ENCODE data around the gene OSER1. TPM values are rescaled to one million over a fixed set of nuclear protein-coding genes. Genes with fewer than 3 reads are reported as not detected.

Gene OSER1
- total and polyA plus RNA-seq, 3 donors from 2014 or later: 79.0 to 195 (median 80.4) TPM

DNA sequence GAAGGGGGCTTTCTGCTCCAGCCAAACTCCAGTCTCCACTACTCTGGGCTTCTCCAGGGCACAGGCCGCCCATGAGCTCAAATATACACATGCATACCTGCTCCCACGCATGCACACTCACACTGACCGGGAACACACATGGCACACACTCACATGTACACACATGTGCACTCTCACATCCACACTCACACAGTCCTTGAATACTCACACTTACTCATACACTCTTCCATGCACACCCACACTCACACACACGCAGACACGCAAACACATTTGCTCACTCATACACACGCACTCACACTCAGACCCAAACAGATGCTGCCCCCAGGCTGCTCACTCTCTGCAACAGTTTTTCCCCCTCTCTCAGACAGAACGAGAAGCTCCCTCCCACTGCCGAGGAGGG lies 43.5 kb upstream of the OSER1 start:
- 86 to 93% methylated on average over 8 of the region's 8 CpGs for WGBS, 2 donors
- H3K4me1 ChIP-seq: no peaks in the 10 kb centered on the region
- no peak for DNase-seq
- no peaks in the 10 kb centered on the region for H3K36me3 ChIP-seq (ENCODE audit: low read depth, missing control alignments)
- no peak overlapping the region for H3K4me3 ChIP-seq
- no peak for TF ChIP-seq POLR2A (IDR thresholded peaks at IDR 0.05)
- TF ChIP-seq, protein P1, sequence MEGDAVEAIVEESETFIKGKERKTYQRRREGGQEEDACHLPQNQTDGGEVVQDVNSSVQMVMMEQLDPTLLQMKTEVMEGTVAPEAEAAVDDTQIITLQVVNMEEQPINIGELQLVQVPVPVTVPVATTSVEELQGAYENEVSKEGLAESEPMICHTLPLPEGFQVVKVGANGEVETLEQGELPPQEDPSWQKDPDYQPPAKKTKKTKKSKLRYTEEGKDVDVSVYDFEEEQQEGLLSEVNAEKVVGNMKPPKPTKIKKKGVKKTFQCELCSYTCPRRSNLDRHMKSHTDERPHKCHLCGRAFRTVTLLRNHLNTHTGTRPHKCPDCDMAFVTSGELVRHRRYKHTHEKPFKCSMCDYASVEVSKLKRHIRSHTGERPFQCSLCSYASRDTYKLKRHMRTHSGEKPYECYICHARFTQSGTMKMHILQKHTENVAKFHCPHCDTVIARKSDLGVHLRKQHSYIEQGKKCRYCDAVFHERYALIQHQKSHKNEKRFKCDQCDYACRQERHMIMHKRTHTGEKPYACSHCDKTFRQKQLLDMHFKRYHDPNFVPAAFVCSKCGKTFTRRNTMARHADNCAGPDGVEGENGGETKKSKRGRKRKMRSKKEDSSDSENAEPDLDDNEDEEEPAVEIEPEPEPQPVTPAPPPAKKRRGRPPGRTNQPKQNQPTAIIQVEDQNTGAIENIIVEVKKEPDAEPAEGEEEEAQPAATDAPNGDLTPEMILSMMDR (IDR thresholded peaks at IDR 0.05): no peak
- H3K9me3 ChIP-seq: no peaks in the 10 kb centered on the region
- intact Hi-C loops (cut with DNase I; ENCODE audit: low total_unique reads): no loop called here
- H3K27me3 ChIP-seq: no peaks in the 10 kb centered on the region
- H3K27ac ChIP-seq: no peak overlapping the region

GRCh38 chr20:44253528-44253927 lies 43.0 kb upstream of the OSER1 start:
- H3K4me1 ChIP-seq: no peaks in the 10 kb centered on the region
- intact Hi-C loops (cut with DNase I; ENCODE audit: low total_unique reads): no loop called here
- 83 to 86% methylated on average over 3 of the region's 3 CpGs for WGBS, 2 donors
- H3K27me3 ChIP-seq: no peaks in the 10 kb centered on the region
- H3K4me3 ChIP-seq: no peak overlapping the region
- TF ChIP-seq, protein P1 (IDR thresholded peaks at IDR 0.05): no peak
- TF ChIP-seq POLR2A (IDR thresholded peaks at IDR 0.05): no peak
- no peaks in the 10 kb centered on the region for H3K36me3 ChIP-seq (ENCODE audit: low read depth, missing control alignments)
- no peaks in the 10 kb centered on the region for H3K9me3 ChIP-seq
- no peak overlapping the region for H3K27ac ChIP-seq
- no peak for DNase-seq

DNA sequence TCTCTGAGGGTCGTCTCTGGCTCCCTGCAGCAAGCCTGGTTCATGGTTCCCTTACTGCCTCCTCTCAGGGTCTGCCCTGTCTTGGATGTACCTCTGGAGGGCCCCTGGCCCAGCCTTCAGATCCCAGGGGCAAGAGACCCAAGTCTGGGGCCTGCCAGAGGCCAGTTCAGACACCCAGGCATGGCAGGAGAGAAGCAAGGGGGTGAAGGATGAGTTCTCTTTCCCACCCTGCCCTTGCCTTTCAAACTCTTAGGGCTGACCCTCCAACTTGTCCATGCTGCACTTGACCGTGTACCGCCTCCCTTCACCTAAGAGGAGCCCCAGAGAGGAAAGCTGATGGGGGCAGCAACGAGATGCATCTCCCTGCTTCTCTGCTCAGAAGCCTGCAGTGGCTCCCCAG lies 40.7 kb upstream of the OSER1 start:
- intact Hi-C loops (cut with DNase I; ENCODE audit: low total_unique reads): no loop called here
- TF ChIP-seq POLR2A (IDR thresholded peaks at IDR 0.05): no peak
- TF ChIP-seq, protein P1 (IDR thresholded peaks at IDR 0.05): no peak
- no peaks in the 10 kb centered on the region for H3K27me3 ChIP-seq
- H3K4me1 ChIP-seq: no peaks in the 10 kb centered on the region
- no peaks in the 10 kb centered on the region for H3K36me3 ChIP-seq (ENCODE audit: low read depth, missing control alignments)
- H3K27ac ChIP-seq: no peak overlapping the region
- WGBS, 2 donors: 66 to 76% methylated on average over 4 of the region's 4 CpGs
- no peak overlapping the region for H3K4me3 ChIP-seq
- no peaks in the 10 kb centered on the region for H3K9me3 ChIP-seq
- no peak for DNase-seq

- no peak overlapping the region for H3K27ac ChIP-seq
- no peak overlapping the region for H3K4me3 ChIP-seq
- 46 to 58% methylated on average over 3 of the region's 3 CpGs for WGBS, 2 donors
- intact Hi-C loops (cut with DNase I; ENCODE audit: low total_unique reads): no loop called here
- no peaks in the 10 kb centered on the region for H3K4me1 ChIP-seq
- H3K36me3 ChIP-seq (ENCODE audit: low read depth, missing control alignments): no peaks in the 10 kb centered on the region
- TF ChIP-seq, protein P1 (IDR thresholded peaks at IDR 0.05): no peak
- TF ChIP-seq POLR2A (IDR thresholded peaks at IDR 0.05): no peak
- no peak for DNase-seq
- H3K9me3 ChIP-seq: no peaks in the 10 kb centered on the region
- H3K27me3 ChIP-seq: no peaks in the 10 kb centered on the region
Observed at GRCh38 chr20:44248410-44248759, 37.8 kb upstream of the OSER1 start.

DNA sequence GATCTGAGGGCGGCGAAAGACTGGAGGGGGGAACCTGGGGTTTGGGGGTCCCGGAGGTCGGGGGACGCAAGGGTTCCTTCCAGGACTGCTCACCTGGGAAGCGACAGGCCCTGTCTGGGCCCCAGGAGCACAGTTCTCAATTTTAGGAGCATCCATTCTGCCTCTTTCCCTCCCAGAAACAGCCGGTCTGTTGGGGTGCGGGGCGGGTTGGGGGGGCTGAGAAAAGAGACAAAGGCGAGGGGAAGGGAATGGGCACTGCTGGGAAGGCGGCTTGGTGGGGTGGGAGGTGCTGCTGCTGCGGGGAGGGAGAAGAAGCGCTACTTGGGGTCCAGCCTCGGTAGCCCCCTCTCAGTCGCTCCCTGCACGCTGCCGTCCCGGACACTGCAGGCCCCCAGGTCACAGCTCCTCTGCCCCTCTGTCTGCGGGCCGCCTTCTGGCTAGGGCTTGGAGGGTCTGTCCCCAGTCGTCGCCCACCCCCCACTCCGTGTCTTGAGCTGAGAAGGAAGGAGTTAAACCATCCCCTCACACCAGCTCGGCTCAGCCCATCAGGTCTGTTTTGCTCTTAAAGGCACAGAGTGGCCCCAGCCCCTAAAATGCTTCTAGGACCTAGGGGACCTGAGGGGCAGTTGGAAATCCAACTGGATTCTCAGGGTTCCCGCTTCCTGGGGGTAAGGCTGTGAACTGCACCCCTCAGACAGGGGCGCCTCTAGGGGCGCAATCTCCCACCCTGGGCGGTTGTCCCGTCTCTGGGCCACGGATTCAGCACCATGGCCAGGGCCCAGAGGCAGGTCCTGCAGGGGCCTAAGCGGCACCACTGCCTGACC lies 37.2 kb upstream of the OSER1 start:
- Histone ChIP-seq H3K36me3 (ENCODE audit: low read depth, missing control alignments) (no peaks in the 10 kb centered on the region), H3K9me3 (no peaks in the 10 kb centered on the region), H3K4me3 (peak overlapping the region in 1 of 2 donors; percentile 31), H3K27ac (no peak overlapping the region), H3K27me3 (no peaks in the 10 kb centered on the region), H3K4me1 (no peaks in the 10 kb centered on the region)
- peak; percentile 34 for DNase-seq
- intact Hi-C loops (cut with DNase I; ENCODE audit: low total_unique reads): no loop called here
- TF ChIP-seq, protein P1 (IDR thresholded peaks at IDR 0.05): peak in 1 of 3 experiments; percentile 12
- TF ChIP-seq POLR2A (IDR thresholded peaks at IDR 0.05): no peak
- 2 to 6% methylated on average over 17 to 31 of the region's 31 CpGs for WGBS, 2 donors

Measured in testis (tissue), 3 donors.